WTC11 (cell line): ENCODE measurements around the gene CIBAR2. TPM values are rescaled to one million over a fixed set of nuclear protein-coding genes. Genes with fewer than 3 reads are reported as not detected.

Experiments
- ATAC-seq: fragments of 200-7000 bp; cut with Tn5 transposase; 2 replicates; pipeline ENCODE4 v1.10.0; 2021; ENCODE audit warnings: mild to moderate bottlenecking, moderate library complexity
- CTCF ChIA-PET: fragments of 300-600 bp; sonication (Branson Sonifier 250); formaldehyde crosslinking; loops from one replicate; lab custom pipeline; 2021; ENCODE audit warnings: antibody characterized with exemption; lab: Charles Lee
- POLR2A ChIA-PET: fragments of 350-600 bp; sonication (Branson Sonifier 250); formaldehyde crosslinking; loops from one replicate; lab custom pipeline; 2021; ENCODE audit warnings: antibody characterized with exemption; lab: Charles Lee
- DNase-seq: peaks from one replicate; pipeline ENCODE4 v3.0.0; 2021; ENCODE audit warnings: low spot score
- H3K27ac Mint-ChIP-seq: 2 replicates; pipeline ENCODE4 v1.8.0; 2021; ENCODE audit warnings: mixed read lengths
- H3K27me3 Mint-ChIP-seq: 2 replicates; pipeline ENCODE4 v1.8.0; 2021; ENCODE audit warnings: low read depth, mild to moderate bottlenecking, moderate library complexity, mixed read lengths
- H3K36me3 Mint-ChIP-seq: 2 replicates; pipeline ENCODE4 v1.8.0; 2021; ENCODE audit warnings: mixed read lengths
- H3K4me1 Mint-ChIP-seq: 2 replicates; pipeline ENCODE4 v1.8.0; 2022; ENCODE audit warnings: mixed read lengths
- H3K4me3 Mint-ChIP-seq: 2 replicates; pipeline ENCODE4 v1.8.0; 2021; ENCODE audit warnings: mild to moderate bottlenecking, moderate library complexity, mixed read lengths
- H3K9me3 Mint-ChIP-seq: 2 replicates; pipeline ENCODE4 v1.8.0; 2021; ENCODE audit warnings: mixed read lengths
- E2F5 ChIP-seq: sonication (generic); formaldehyde crosslinking; IDR thresholded peaks from 2 replicates; pipeline ENCODE4 v1.8.1; 2022; ENCODE audit warnings: mild to moderate bottlenecking, moderate library complexity, missing genetic modification reagents
- EMX1 ChIP-seq: fragments of 250-450 bp; sonication (Bioruptor Pico); IDR thresholded peaks from 2 replicates; pipeline ENCODE4 v1.8.0; 2021; ENCODE audit warnings: mild to moderate bottlenecking
- FOXJ3 ChIP-seq: sonication (generic); formaldehyde crosslinking; IDR thresholded peaks from 2 replicates; pipeline ENCODE4 v1.9.0; 2021; ENCODE audit warnings: missing genetic modification reagents, mild to moderate bottlenecking, borderline replicate concordance
- GABPB1 ChIP-seq: sonication (generic); formaldehyde crosslinking; IDR thresholded peaks from 2 replicates; pipeline ENCODE4 v1.8.1; 2023; ENCODE audit warnings: mild to moderate bottlenecking, missing genetic modification reagents
- HMGA2 ChIP-seq: fragments of 250-450 bp; sonication (Bioruptor Pico); IDR thresholded peaks from 2 replicates; pipeline ENCODE4 v1.4.0; 2021; ENCODE audit warnings: mild to moderate bottlenecking, moderate library complexity
- JAZF1 ChIP-seq: fragments of 250-450 bp; sonication (Bioruptor Pico); IDR thresholded peaks from 2 replicates; pipeline ENCODE4 v1.9.0; 2021; ENCODE audit warnings: moderate library complexity, mild to moderate bottlenecking, inconsistent platforms
- NFATC4 ChIP-seq: fragments of 250-450 bp; sonication (Bioruptor Pico); IDR thresholded peaks from 2 replicates; pipeline ENCODE4 v1.9.0; 2021; ENCODE audit warnings: mild to moderate bottlenecking
- NFYB ChIP-seq: sonication (generic); formaldehyde crosslinking; conservative IDR thresholded peaks from 2 replicates; pipeline ENCODE4 v1.8.0; 2022; ENCODE audit warnings: low read depth, missing genetic modification reagents
- NR2C2 ChIP-seq: sonication (generic); formaldehyde crosslinking; IDR thresholded peaks from 2 replicates; pipeline ENCODE4 v1.8.0; 2022; ENCODE audit warnings: mild to moderate bottlenecking, missing genetic modification reagents
- PREB ChIP-seq: sonication (generic); formaldehyde crosslinking; IDR thresholded peaks from 2 replicates; pipeline ENCODE4 v1.8.1; 2022; ENCODE audit warnings: mild to moderate bottlenecking, missing genetic modification reagents, moderate library complexity, borderline replicate concordance
- PRRX2 ChIP-seq: fragments of 250-450 bp; sonication (Bioruptor Pico); IDR thresholded peaks from 2 replicates; pipeline ENCODE4 v1.8.0; 2021; ENCODE audit warnings: mild to moderate bottlenecking
- TP53 ChIP-seq: sonication (generic); formaldehyde crosslinking; IDR thresholded peaks from 2 replicates; pipeline ENCODE4 v1.8.1; 2023; ENCODE audit warnings: mild to moderate bottlenecking, missing genetic modification reagents
- ZNF232 ChIP-seq: sonication (generic); formaldehyde crosslinking; IDR thresholded peaks from 2 replicates; pipeline ENCODE4 v1.8.0; 2022; ENCODE audit warnings: mild to moderate bottlenecking, missing genetic modification reagents
- ZNF423 ChIP-seq: fragments of 250-450 bp; sonication (Bioruptor Pico); IDR thresholded peaks from 2 replicates; pipeline ENCODE4 v2.1.2; 2022; ENCODE audit warnings: mild to moderate bottlenecking, moderate library complexity
- total RNA-seq: library from RNA; stranded (reverse); gene quantifications from 3 replicates; pipeline ENCODE4 v1.2.3, GENCODE V29; 2021
- TF ChIP-seq, protein P1 (sequence below): fragments of 200-600 bp; IDR thresholded peaks from 2 replicates; pipeline ENCODE4 v1.8.0; 2022; ENCODE audit warnings: antibody characterized with exemption
- TF ChIP-seq, protein P2 (sequence below): fragments of 250-450 bp; sonication (Bioruptor Pico); IDR thresholded peaks from 2 replicates; pipeline ENCODE4 v1.9.0; 2021; ENCODE audit warnings: moderate library complexity, mild to moderate bottlenecking, inconsistent platforms, borderline replicate concordance
- TF ChIP-seq, protein P3 (sequence below): sonication (generic); formaldehyde crosslinking; IDR thresholded peaks from 2 replicates; pipeline ENCODE4 v1.8.1; 2023; ENCODE audit warnings: mild to moderate bottlenecking, missing genetic modification reagents
- TF ChIP-seq, protein P4 (sequence below): sonication (generic); formaldehyde crosslinking; conservative IDR thresholded peaks from 2 replicates; pipeline ENCODE4 v1.8.1; 2023; ENCODE audit warnings: mild to moderate bottlenecking, low read depth, missing genetic modification reagents, moderate library complexity

The CIBAR2 gene
- total RNA-seq, 1 experiment from 2014 or later, result not detected

DNA sequence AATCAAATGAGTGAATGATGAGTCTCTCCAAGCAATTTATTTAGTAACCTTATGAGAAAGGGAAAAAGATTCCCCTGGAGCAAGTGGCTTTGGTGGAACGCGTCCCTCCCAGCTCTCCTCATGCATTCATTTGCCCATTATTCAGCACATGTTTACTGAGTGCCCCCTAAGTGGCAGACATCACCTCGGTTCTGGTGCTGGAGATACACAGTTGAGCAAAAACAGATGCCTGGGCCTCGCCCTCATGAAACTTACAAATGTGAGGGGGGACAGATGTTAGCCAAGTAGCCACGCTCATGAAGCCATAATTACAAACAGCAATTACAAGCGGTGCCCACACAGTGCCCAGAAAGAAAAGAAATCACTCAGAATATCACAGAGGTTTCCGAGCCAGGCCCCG, 45.1 kb upstream of the CIBAR2 start (continued):
- no peak for TF ChIP-seq PREB (CRISPR knock-in tag)
- TF ChIP-seq, protein P1, sequence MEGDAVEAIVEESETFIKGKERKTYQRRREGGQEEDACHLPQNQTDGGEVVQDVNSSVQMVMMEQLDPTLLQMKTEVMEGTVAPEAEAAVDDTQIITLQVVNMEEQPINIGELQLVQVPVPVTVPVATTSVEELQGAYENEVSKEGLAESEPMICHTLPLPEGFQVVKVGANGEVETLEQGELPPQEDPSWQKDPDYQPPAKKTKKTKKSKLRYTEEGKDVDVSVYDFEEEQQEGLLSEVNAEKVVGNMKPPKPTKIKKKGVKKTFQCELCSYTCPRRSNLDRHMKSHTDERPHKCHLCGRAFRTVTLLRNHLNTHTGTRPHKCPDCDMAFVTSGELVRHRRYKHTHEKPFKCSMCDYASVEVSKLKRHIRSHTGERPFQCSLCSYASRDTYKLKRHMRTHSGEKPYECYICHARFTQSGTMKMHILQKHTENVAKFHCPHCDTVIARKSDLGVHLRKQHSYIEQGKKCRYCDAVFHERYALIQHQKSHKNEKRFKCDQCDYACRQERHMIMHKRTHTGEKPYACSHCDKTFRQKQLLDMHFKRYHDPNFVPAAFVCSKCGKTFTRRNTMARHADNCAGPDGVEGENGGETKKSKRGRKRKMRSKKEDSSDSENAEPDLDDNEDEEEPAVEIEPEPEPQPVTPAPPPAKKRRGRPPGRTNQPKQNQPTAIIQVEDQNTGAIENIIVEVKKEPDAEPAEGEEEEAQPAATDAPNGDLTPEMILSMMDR, result no peak
- TF ChIP-seq NFATC4, result no peak
- TF ChIP-seq, protein P2, sequence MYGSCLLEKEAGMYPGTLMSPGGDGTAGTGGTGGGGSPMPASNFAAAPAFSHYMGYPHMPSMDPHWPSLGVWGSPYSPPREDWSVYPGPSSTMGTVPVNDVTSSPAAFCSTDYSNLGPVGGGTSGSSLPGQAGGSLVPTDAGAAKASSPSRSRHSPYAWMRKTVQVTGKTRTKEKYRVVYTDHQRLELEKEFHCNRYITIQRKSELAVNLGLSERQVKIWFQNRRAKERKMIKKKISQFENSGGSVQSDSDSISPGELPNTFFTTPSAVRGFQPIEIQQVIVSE (CRISPR knock-in tag), result no peak
- TF ChIP-seq TP53 (CRISPR knock-in tag), result no peak
- TF ChIP-seq, all 79 proteins: peak for 0

GRCh38 chr16:85156869-85157268, 44.6 kb upstream of the CIBAR2 start:
- Mint-ChIP-seq H3K4me1 (peaks cover 30% of the 10 kb centered on the region), H3K27ac (no peak overlapping the region), H3K27me3 (no peaks in the 10 kb centered on the region; the same call in 1 of the 2 replicates), H3K9me3 (no peaks in the 10 kb centered on the region), H3K4me3 (no peak overlapping the region), H3K36me3 (no peaks in the 10 kb centered on the region)
- no peak for ATAC-seq
- TF ChIP-seq ZNF232 (CRISPR knock-in tag) (no peak), HMGA2 (no peak), NR2C2 (CRISPR knock-in tag) (no peak), GABPB1 (CRISPR knock-in tag) (no peak), PRRX2 (CRISPR knock-in tag) (no peak), ZNF423 (no peak)
- TF ChIP-seq, protein P3, sequence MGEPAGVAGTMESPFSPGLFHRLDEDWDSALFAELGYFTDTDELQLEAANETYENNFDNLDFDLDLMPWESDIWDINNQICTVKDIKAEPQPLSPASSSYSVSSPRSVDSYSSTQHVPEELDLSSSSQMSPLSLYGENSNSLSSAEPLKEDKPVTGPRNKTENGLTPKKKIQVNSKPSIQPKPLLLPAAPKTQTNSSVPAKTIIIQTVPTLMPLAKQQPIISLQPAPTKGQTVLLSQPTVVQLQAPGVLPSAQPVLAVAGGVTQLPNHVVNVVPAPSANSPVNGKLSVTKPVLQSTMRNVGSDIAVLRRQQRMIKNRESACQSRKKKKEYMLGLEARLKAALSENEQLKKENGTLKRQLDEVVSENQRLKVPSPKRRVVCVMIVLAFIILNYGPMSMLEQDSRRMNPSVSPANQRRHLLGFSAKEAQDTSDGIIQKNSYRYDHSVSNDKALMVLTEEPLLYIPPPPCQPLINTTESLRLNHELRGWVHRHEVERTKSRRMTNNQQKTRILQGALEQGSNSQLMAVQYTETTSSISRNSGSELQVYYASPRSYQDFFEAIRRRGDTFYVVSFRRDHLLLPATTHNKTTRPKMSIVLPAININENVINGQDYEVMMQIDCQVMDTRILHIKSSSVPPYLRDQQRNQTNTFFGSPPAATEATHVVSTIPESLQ (CRISPR knock-in tag), result no peak
- POLR2A ChIA-PET, result no interaction called here
- CTCF ChIA-PET, result no interaction called here
- DNase-seq, result no peak

GRCh38 chr16:85156440-85156839, 44.2 kb upstream of the CIBAR2 start:
- no peak overlapping the region for H3K4me3 Mint-ChIP-seq

More at GRCh38 chr16:85156440-85156839, 44.2 kb upstream of the CIBAR2 start:
- peaks cover 30% of the 10 kb centered on the region for H3K4me1 Mint-ChIP-seq
- no peaks in the 10 kb centered on the region; the same call in 1 of the 2 replicates for H3K27me3 Mint-ChIP-seq
- DNase-seq (no peak), ATAC-seq (no peak)
- TF ChIP-seq EMX1, result no peak
- TF ChIP-seq E2F5, result no peak
- TF ChIP-seq, protein P4, sequence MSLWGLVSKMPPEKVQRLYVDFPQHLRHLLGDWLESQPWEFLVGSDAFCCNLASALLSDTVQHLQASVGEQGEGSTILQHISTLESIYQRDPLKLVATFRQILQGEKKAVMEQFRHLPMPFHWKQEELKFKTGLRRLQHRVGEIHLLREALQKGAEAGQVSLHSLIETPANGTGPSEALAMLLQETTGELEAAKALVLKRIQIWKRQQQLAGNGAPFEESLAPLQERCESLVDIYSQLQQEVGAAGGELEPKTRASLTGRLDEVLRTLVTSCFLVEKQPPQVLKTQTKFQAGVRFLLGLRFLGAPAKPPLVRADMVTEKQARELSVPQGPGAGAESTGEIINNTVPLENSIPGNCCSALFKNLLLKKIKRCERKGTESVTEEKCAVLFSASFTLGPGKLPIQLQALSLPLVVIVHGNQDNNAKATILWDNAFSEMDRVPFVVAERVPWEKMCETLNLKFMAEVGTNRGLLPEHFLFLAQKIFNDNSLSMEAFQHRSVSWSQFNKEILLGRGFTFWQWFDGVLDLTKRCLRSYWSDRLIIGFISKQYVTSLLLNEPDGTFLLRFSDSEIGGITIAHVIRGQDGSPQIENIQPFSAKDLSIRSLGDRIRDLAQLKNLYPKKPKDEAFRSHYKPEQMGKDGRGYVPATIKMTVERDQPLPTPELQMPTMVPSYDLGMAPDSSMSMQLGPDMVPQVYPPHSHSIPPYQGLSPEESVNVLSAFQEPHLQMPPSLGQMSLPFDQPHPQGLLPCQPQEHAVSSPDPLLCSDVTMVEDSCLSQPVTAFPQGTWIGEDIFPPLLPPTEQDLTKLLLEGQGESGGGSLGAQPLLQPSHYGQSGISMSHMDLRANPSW (CRISPR knock-in tag), result no peak
- no peak for TF ChIP-seq FOXJ3 (CRISPR knock-in tag)
- no peak for TF ChIP-seq NFYB (CRISPR knock-in tag)
- TF ChIP-seq JAZF1 (CRISPR knock-in tag), result no peak
- no peaks in the 10 kb centered on the region for H3K9me3 Mint-ChIP-seq
- H3K27ac Mint-ChIP-seq, result no peak overlapping the region
- H3K36me3 Mint-ChIP-seq, result no peaks in the 10 kb centered on the region
- ChIA-PET POLR2A (no interaction called here), CTCF (no interaction called here)
